Left ventricle myocardium inferior (tissue), 1 donor: ENCODE measurements around the gene TMEM144. TPM values are rescaled to one million over a fixed set of nuclear protein-coding genes. Genes with fewer than 3 reads are reported as not detected.
A peak's percentile ranks its signal among the peaks of the same experiment; 100 is the strongest.

Experiments used
- DNase-seq: peaks from one replicate; pipeline ENCODE4 v3.0.0-alpha.2; 2020
- H3K27ac ChIP-seq: fragments of 200-600 bp; replicated peaks from 2 replicates; pipeline ENCODE4 v1.8.0; 2021
- H3K27me3 ChIP-seq: fragments of 200-600 bp; 2 replicates; pipeline ENCODE4 v1.8.0; 2021; ENCODE audit warnings: low read depth
- H3K36me3 ChIP-seq: fragments of 200-600 bp; 2 replicates; pipeline ENCODE4 v1.8.0; 2021
- H3K4me1 ChIP-seq: fragments of 200-600 bp; 2 replicates; pipeline ENCODE4 v1.8.0; 2021
- H3K4me3 ChIP-seq: fragments of 200-600 bp; 2 replicates; pipeline ENCODE4 v1.8.0; 2021; ENCODE audit warnings: mild to moderate bottlenecking, moderate library complexity
- H3K9me3 ChIP-seq: fragments of 200-600 bp; replicated peaks from 2 replicates; pipeline ENCODE4 v1.8.0; 2021
- intact Hi-C: fragments of 100-400 bp; cut with micrococcal nuclease; formaldehyde crosslinking; loops from one replicate; pipeline ENCODE4 v1.11.0; 2022
- total RNA-seq: library from RNA; stranded (reverse); fragmentation: NEBNext Ultra II Directional; extraction: Animal tissue kit (Norgen Biotek cat#: 25700); gene quantifications from one replicate; pipeline ENCODE4 v1.2.1, GENCODE V29; 2021
- TF ChIP-seq, protein P1 (sequence below): fragments of 200-600 bp; IDR thresholded peaks from 2 replicates; pipeline ENCODE4 v1.8.0; 2021; ENCODE audit warnings: antibody characterized with exemption, mild to moderate bottlenecking, borderline replicate concordance
- donor health status: DM: no; HTN: yes; CAD: no; lungs with severe emphysema.

TMEM144 gene
- total RNA-seq, 1 donor from 2014 or later: 11.4 TPM

DNA sequence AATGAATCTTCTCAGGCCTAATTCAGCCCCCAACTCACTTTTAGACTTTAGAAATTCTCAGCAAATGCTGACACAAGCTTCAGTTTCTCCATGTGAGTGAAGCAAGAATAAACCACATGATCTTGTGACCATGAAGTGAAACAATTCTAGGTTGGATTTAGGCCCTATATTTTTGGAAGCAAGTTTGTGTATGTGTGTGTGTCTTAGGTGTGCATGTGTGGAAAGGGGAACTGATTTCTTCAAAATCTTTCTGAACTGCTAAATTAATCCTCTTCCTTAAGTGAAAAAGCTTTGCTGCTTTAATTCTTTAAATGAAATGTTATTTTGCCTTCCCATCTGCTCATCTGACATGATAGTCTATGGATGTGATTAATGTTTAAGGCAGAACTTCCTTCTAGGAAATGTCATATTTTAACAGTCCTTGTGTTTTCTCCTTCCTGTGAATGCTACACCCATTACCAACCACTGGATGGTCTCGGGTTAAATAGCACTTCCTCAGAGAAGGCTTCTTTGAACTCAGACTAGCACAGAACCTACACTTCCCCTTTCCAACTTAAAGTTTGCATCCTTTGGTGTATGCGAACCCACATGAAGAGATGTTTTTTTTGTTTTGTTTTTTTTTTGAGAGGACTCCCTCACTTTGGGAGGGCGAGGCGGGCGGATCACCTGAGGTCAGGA, 1.2 kb upstream of the TMEM144 start:
- Histone ChIP-seq H3K36me3 (peaks cover 12% of the 10 kb centered on the region), H3K27ac (peak overlapping the region; percentile 93), H3K4me1 (peaks cover 17% of the 10 kb centered on the region), H3K9me3 (no peaks in the 10 kb centered on the region), H3K27me3 (no peaks in the 10 kb centered on the region), H3K4me3 (no peak overlapping the region)
- TF ChIP-seq, protein P1, sequence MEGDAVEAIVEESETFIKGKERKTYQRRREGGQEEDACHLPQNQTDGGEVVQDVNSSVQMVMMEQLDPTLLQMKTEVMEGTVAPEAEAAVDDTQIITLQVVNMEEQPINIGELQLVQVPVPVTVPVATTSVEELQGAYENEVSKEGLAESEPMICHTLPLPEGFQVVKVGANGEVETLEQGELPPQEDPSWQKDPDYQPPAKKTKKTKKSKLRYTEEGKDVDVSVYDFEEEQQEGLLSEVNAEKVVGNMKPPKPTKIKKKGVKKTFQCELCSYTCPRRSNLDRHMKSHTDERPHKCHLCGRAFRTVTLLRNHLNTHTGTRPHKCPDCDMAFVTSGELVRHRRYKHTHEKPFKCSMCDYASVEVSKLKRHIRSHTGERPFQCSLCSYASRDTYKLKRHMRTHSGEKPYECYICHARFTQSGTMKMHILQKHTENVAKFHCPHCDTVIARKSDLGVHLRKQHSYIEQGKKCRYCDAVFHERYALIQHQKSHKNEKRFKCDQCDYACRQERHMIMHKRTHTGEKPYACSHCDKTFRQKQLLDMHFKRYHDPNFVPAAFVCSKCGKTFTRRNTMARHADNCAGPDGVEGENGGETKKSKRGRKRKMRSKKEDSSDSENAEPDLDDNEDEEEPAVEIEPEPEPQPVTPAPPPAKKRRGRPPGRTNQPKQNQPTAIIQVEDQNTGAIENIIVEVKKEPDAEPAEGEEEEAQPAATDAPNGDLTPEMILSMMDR: no peak
- DNase-seq: no peak
- intact Hi-C loops: no loop called here

DNA sequence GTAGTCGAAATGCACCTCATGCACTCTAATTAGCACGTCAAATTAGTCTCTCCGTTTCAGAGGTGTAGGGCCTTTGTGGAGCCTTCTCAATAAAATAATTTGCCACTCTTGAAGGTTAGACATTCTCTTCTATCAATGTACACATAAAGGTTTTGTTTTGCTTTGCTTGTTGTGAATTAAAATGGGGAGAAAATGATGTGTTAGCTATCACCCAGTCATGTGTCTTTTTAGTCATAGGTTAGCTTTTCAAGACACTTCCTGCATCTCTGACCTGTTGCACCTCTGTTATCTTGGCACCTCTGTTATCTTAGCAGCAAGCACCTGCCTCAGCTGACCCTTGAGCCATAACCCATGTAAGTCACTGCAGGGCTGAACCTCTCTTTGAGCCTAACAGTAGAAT, 936 bp downstream of the TMEM144 start:
- peak overlapping the region; percentile 93 for H3K27ac ChIP-seq
- TF ChIP-seq, protein P1: no peak
- intact Hi-C loops: no loop called here

DNA sequence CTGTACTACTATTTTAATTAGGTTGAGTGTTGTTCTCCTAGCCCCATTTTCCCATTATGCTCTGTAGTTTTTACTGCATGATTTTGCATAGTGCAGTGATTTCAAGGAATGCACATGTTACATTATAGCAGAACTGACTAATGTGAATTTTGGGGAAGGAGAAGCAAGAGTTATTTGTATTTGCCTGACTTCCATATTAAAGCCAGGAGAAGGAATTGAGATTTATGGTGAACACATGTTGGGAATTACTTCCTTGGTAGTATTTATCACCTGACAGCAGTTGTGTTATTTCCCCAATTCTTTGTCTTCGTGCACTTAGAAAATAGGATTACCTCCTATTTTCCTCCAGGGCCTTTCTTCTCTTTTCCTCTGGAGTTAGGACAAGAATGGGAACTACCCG, 3.2 kb downstream of the TMEM144 start:
- Histone ChIP-seq H3K27ac (no peak overlapping the region), H3K4me1 (peaks cover 34% of the 10 kb centered on the region), H3K36me3 (peaks cover 15% of the 10 kb centered on the region), H3K4me3 (no peak overlapping the region), H3K27me3 (no peaks in the 10 kb centered on the region), H3K9me3 (no peaks in the 10 kb centered on the region)
- intact Hi-C loops: no loop called here
- DNase-seq: no peak
- TF ChIP-seq, protein P1: no peak

More for the DNA sequence above, 936 bp downstream of the TMEM144 start:
- no peak for DNase-seq
- Histone ChIP-seq H3K4me1 (peaks cover 17% of the 10 kb centered on the region), H3K36me3 (peaks cover 12% of the 10 kb centered on the region), H3K27me3 (no peaks in the 10 kb centered on the region), H3K4me3 (peak overlapping the region; percentile 62), H3K9me3 (no peaks in the 10 kb centered on the region)

DNA sequence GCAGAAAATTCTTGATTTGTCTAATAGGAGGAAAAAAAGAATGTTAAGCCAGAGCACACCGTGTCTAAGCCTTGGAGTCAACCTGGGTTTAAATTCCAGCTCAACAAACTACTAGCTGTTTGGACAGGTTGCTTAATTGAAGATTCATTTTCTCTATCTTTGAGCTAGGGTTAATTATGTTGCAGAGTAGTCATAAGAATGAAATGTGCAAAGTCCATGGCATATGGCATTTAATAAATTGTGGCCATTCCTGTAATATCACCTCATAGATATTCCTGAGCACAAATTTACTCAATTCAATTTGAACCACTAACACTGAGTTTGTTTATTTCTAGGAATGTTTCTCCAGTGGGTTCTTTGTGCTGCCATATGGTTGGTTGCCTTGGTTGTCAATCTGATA, 4.6 kb downstream of the TMEM144 start:
- no peaks in the 10 kb centered on the region for H3K9me3 ChIP-seq
- H3K4me1 ChIP-seq: peaks cover 36% of the 10 kb centered on the region
- peaks cover 24% of the 10 kb centered on the region for H3K36me3 ChIP-seq
- no peak overlapping the region for H3K4me3 ChIP-seq
- H3K27me3 ChIP-seq: no peaks in the 10 kb centered on the region
- intact Hi-C loops: no loop called here
- DNase-seq: no peak
- TF ChIP-seq, protein P1: no peak
- H3K27ac ChIP-seq: no peak overlapping the region

DNA sequence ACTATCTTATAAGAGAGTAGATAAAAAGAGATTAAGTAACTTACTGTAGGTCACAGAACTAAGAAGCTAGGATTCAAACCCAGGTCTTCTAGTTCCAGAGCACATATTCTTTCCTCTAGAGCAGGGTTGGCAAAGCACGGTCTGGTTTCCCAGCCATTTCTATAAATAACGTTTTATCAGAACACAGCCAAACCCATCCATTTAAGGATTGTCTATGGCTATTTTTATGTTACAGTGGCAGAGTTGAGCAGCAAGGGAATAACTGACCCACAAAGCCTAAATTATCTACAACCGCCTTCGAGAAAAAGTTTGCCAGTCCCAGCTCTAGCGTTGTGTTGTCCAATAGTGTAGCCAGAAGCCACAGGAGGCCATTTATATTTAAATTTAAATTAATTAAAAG, 7.5 kb downstream of the TMEM144 start:
- intact Hi-C loops: no loop called here
- TF ChIP-seq, protein P1: no peak

More for the DNA sequence above, 7.5 kb downstream of the TMEM144 start:
- peak overlapping the region; percentile 59 for H3K27ac ChIP-seq
- no peak overlapping the region for H3K4me3 ChIP-seq
- H3K27me3 ChIP-seq: no peaks in the 10 kb centered on the region
- peaks cover 52% of the 10 kb centered on the region for H3K36me3 ChIP-seq
- H3K4me1 ChIP-seq: peaks cover 21% of the 10 kb centered on the region
- no peak for DNase-seq
- no peaks in the 10 kb centered on the region for H3K9me3 ChIP-seq
